ENCODE results near the gene MMS19.

DNA sequence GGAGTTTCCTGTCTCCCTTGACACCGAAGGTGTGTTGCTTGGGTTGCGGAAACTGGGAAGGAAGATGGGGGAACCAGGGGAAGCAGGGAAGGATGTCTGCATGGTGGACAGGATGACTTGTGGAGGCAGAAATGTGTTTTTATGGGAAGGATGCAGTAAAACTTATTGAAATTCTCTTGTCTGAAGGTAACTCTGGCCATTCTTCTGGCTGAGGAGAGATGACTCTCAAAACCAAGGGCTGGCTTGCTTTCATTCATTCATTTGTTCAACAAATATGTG, 2.0 kb upstream of the MMS19 start:
- TF ChIP-seq EP300 (IDR thresholded peaks at IDR 0.05) (no peak), POLR2A (IDR thresholded peaks at IDR 0.05) (no peak), POLR2AphosphoS5 (IDR thresholded peaks at IDR 0.05) (no peak)
- TF ChIP-seq, protein P1, sequence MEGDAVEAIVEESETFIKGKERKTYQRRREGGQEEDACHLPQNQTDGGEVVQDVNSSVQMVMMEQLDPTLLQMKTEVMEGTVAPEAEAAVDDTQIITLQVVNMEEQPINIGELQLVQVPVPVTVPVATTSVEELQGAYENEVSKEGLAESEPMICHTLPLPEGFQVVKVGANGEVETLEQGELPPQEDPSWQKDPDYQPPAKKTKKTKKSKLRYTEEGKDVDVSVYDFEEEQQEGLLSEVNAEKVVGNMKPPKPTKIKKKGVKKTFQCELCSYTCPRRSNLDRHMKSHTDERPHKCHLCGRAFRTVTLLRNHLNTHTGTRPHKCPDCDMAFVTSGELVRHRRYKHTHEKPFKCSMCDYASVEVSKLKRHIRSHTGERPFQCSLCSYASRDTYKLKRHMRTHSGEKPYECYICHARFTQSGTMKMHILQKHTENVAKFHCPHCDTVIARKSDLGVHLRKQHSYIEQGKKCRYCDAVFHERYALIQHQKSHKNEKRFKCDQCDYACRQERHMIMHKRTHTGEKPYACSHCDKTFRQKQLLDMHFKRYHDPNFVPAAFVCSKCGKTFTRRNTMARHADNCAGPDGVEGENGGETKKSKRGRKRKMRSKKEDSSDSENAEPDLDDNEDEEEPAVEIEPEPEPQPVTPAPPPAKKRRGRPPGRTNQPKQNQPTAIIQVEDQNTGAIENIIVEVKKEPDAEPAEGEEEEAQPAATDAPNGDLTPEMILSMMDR (IDR thresholded peaks at IDR 0.05), result no peak

Data from upper lobe of left lung (tissue), 4 donors.